OCI-LY1 (cell line): ENCODE results near the gene ZBTB21.

Experiments
- H2AFZ ChIP-seq: fragments of 200-600 bp; sonication (generic), shearing (Covaris generic); 2 replicates; pipeline ENCODE4 v1.6.0; 2014; ENCODE audit warnings: antibody characterized with exemption, mild to moderate bottlenecking, low read length
- H3F3A ChIP-seq: fragments of 200-600 bp; sonication (generic), shearing (Covaris generic); 2 replicates; pipeline ENCODE4 v1.6.0; 2014; ENCODE audit warnings: mild to moderate bottlenecking, antibody characterized with exemption, low read length, moderate library complexity; ENCODE audit not compliant: insufficient read depth
- H3K27ac ChIP-seq: fragments of 200-600 bp; sonication (generic); 2 replicates; pipeline ENCODE4 v1.5.1; 2014; ENCODE audit warnings: low read length, mixed run types, mild to moderate bottlenecking, low read depth; ENCODE audit not compliant: poor library complexity, severe bottlenecking
- H3K27me3 ChIP-seq: fragments of 200-600 bp; sonication (generic); 2 replicates; pipeline ENCODE4 v1.6.0; 2014; ENCODE audit warnings: antibody characterized with exemption, mild to moderate bottlenecking, low read length, moderate library complexity; ENCODE audit not compliant: insufficient read depth
- H3K36me3 ChIP-seq: fragments of 200-600 bp; sonication (generic); 2 replicates; pipeline ENCODE4 v1.6.1; 2014; ENCODE audit warnings: mild to moderate bottlenecking, antibody characterized with exemption, low read length, moderate library complexity, mixed read lengths; ENCODE audit not compliant: insufficient read depth
- H3K4me1 ChIP-seq: fragments of 200-600 bp; sonication (generic); 2 replicates; pipeline ENCODE4 v1.5.1; 2014; ENCODE audit warnings: mild to moderate bottlenecking, low read length, moderate library complexity; ENCODE audit not compliant: insufficient read depth, severe bottlenecking
- H3K4me2 ChIP-seq: fragments of 200-600 bp; sonication (generic), shearing (Covaris generic); 2 replicates; pipeline ENCODE4 v1.6.1; 2014; ENCODE audit warnings: low read length
- H3K4me3 ChIP-seq: fragments of 200-600 bp; sonication (generic); 2 replicates; pipeline ENCODE4 v1.5.1; 2014; ENCODE audit warnings: low read length, low read depth, mild to moderate bottlenecking, mixed read lengths; ENCODE audit not compliant: poor library complexity, severe bottlenecking
- H3K79me2 ChIP-seq: fragments of 200-600 bp; shearing (Covaris generic); 2 replicates; pipeline ENCODE4 v1.6.1; 2016; ENCODE audit warnings: mixed run types, low read length, mixed read lengths; ENCODE audit not compliant: insufficient read depth
- H3K9ac ChIP-seq: fragments of 200-600 bp; sonication (generic), shearing (Covaris generic); 2 replicates; pipeline ENCODE4 v1.6.1; 2014; ENCODE audit warnings: mild to moderate bottlenecking, low read length, mixed read lengths
- H3K9me2 ChIP-seq: fragments of 200-600 bp; sonication (generic), shearing (Covaris generic); 2 replicates; pipeline ENCODE4 v1.6.1; 2014; ENCODE audit warnings: low read depth, mild to moderate bottlenecking, low read length, mixed read lengths
- H3K9me3 ChIP-seq: fragments of 200-600 bp; shearing (Covaris generic); 2 replicates; pipeline ENCODE4 v1.6.1; 2014; ENCODE audit warnings: low read length, mixed read lengths
- H4K20me1 ChIP-seq: fragments of 200-600 bp; sonication (generic), shearing (Covaris generic); 2 replicates; pipeline ENCODE4 v1.6.0; 2016; ENCODE audit warnings: mild to moderate bottlenecking, low read length; ENCODE audit not compliant: insufficient read depth
- CTCF ChIP-seq: fragments of 200-600 bp; sonication (generic), shearing (Covaris generic); IDR thresholded peaks from 2 replicates; pipeline ENCODE4 v1.5.1; 2017; ENCODE audit warnings: mild to moderate bottlenecking, antibody characterized with exemption, low read length, moderate library complexity, mixed read lengths
- EZH2 ChIP-seq: fragments of 200-600 bp; sonication (generic), shearing (Covaris generic); IDR thresholded peaks from 2 replicates; pipeline ENCODE4 v1.8.0; 2017; ENCODE audit warnings: borderline replicate concordance, mixed run types, mild to moderate bottlenecking, antibody characterized with exemption, low read length, moderate library complexity, mixed read lengths

ZBTB21 gene

GRCh38 chr21:42030311-42030710 lies 20.2 kb upstream of the ZBTB21 start:
- H2AFZ ChIP-seq = no peak overlapping the region
- no peaks in the 10 kb centered on the region for H3K36me3 ChIP-seq
- H3K9me2 ChIP-seq = no peaks in the 10 kb centered on the region
- no peaks in the 10 kb centered on the region for H4K20me1 ChIP-seq
- H3K9ac ChIP-seq = no peak overlapping the region
- H3K27me3 ChIP-seq = no peaks in the 10 kb centered on the region
- peak overlapping the region; percentile 99 for H3K27ac ChIP-seq
- H3K4me1 ChIP-seq = peaks cover 67% of the 10 kb centered on the region
- TF ChIP-seq CTCF (no peak), EZH2 (no peak)
- H3K4me3 ChIP-seq = no peak overlapping the region
- no peak overlapping the region for H3K4me2 ChIP-seq
- no peaks in the 10 kb centered on the region; the same call in 1 of the 2 replicates for H3F3A ChIP-seq
- H3K9me3 ChIP-seq = no peaks in the 10 kb centered on the region
- H3K79me2 ChIP-seq = no peaks in the 10 kb centered on the region

- peaks cover 67% of the 10 kb centered on the region for H3K4me1 ChIP-seq
- no peaks in the 10 kb centered on the region for H3K9me3 ChIP-seq
- H3F3A ChIP-seq = no peaks in the 10 kb centered on the region; the same call in 1 of the 2 replicates
- H3K79me2 ChIP-seq = no peaks in the 10 kb centered on the region
- no peaks in the 10 kb centered on the region for H3K9me2 ChIP-seq
- H3K27ac ChIP-seq = peak overlapping the region; percentile 99
- H2AFZ ChIP-seq = no peak overlapping the region
- H4K20me1 ChIP-seq = no peaks in the 10 kb centered on the region
- H3K9ac ChIP-seq = peak overlapping the region; percentile 64
- no peak for TF ChIP-seq CTCF
- peak overlapping the region; percentile 39 for H3K4me3 ChIP-seq
- no peaks in the 10 kb centered on the region for H3K27me3 ChIP-seq
- no peaks in the 10 kb centered on the region for H3K36me3 ChIP-seq
- peak overlapping the region; percentile 64; the same call in 1 of the 2 replicates for H3K4me2 ChIP-seq
Observed at GRCh38 chr21:42028766-42029425, 18.7 kb upstream of the ZBTB21 start.

DNA sequence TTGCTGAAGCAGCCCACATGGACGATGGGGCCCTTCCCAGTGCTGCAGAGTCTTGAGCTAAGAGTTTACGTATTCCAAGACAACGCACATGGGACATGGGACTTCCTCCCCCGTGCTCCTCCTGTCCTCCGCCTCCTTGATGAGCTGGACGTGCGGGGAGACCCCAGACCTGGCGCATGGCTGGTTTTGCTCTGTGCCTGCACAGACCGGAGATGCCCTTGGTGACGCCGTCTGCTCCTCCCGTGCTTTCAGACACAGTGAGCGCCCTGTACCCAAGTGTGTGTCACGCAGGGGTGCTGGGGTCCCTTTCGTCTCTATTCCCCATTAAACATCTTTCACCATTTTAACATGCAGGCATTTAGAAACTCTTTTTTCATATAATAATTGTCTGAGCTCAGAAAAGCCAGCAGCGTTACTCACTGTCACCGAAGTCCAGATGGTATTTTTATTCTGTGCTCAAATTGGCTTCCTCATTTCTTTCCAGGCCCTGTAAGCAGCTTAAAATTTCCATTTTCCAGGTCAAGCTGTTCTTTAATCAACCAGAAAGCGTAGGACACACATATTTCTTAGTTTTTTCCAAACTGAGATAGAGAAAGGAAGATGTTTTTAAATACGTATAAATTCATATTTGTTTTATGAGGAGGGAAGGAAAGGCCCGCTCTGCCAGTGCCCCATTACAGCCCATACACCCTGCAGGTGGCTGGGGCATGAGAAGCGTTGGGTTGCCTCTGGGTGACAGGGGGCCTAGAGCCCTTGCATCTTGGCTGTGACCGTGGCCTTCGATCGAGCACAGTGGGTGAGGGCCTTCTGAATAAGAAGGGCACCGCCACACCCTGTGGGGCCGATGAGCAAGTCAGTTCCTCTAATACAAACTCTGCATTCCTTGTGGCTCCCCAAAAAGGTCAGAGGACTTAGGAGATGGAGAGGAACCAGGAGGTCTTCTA lies 17.9 kb upstream of the ZBTB21 start:
- Histone ChIP-seq H3K9ac (peak overlapping the region; percentile 64), H3K79me2 (no peaks in the 10 kb centered on the region), H2AFZ (peak overlapping the region; percentile 19; the same call in 1 of the 2 replicates), H3K4me3 (peak overlapping the region; percentile 39), H3K27ac (peak overlapping the region; percentile 99), H3K4me1 (peaks cover 65% of the 10 kb centered on the region), H3K36me3 (no peaks in the 10 kb centered on the region), H3K4me2 (peak overlapping the region; percentile 64), H4K20me1 (no peaks in the 10 kb centered on the region), H3K9me2 (no peaks in the 10 kb centered on the region), H3F3A (no peaks in the 10 kb centered on the region; the same call in 1 of the 2 replicates), H3K9me3 (no peaks in the 10 kb centered on the region), H3K27me3 (no peaks in the 10 kb centered on the region)
- TF ChIP-seq EZH2 (no peak), CTCF (no peak)
